HG03354 (cell line): ENCODE data around the gene TDRKH.

Experiments used
- ATAC-seq: cut with Tn5 transposase; IDR thresholded peaks from one replicate; pipeline ENCODE4 v1.9.1; 2021; ENCODE audit warnings: mild to moderate bottlenecking; ENCODE audit not compliant: unreplicated experiment, poor library complexity, severe bottlenecking

The TDRKH gene

GRCh38 chr1:151825751-151826660, 35.7 kb upstream of the TDRKH start:
- ATAC-seq = no peak

GRCh38 chr1:151825204-151825603, 34.9 kb upstream of the TDRKH start:
- no peak for ATAC-seq

- ATAC-seq = no peak
Observed at GRCh38 chr1:151823175-151823574, 32.9 kb upstream of the TDRKH start.

DNA sequence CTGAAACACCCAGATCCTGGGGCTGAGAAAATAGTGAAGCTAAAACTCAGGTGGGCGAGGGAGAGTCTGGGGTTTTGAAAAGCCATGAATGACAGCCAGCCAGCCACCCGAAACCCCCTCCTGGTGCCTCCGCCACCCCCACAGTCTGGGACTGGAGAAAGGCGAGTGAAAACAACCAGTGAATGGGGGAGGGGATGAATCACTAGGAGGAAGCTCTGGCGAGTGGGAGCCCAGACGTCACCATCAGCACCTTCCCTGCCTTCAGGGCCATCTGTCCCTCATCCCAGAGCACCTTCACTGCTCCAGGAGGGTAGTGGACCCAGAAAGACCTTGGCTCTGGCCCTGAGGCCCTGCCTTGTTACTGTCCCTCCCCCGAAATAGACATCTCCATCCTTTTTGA, 32.1 kb upstream of the TDRKH start:
- no peak for ATAC-seq

DNA sequence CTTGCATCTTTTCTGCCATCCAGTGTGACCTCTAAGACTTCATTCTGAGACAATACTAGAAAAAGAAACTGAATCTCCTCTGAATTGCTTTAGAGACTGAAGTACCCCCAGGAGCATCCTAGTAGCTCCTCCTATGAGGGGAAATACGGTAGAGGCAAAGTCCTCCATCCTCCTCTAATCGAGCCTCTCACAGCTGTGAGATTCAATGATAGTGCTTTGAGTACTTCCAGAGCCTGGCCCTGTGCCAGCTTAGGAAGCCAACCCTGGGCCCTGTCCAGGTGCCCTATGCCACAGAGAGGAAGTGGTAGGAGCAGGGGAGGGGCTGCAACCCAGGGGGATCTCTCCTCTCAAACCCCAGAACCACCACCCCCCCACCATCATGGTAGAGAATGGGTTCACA, 30.6 kb upstream of the TDRKH start:
- no peak for ATAC-seq

DNA sequence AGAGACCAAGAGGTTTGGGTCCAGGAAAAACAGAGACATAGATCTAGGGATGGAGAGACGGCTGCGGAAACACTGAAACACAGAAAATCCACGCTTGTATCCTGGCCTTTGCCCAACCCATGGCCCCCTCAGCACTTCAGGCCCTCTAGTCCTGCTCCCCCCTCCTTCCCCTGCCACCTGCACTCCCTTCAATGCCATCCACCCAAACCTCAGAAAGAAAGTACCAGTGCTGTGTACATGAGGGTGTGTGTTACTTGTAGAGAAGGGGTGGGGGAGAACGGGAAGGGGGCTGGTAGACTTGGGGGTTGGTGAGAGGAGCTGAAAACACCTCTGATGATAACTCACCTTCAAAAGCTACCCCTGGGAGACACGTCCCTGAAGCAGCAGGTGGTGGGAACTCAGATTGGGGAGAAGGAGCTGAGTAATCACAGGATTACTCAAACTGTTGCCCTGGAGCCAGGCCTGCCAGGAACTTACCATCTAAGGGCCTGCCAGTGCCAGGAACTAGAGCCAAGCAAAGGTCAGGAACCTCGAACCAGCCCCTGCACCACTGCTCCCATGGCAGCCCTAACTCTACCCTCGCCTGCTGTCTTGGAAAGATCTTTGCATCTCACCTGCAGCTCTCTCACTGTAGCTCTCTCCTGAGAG, 29.8 kb upstream of the TDRKH start:
- no peak for ATAC-seq

DNA sequence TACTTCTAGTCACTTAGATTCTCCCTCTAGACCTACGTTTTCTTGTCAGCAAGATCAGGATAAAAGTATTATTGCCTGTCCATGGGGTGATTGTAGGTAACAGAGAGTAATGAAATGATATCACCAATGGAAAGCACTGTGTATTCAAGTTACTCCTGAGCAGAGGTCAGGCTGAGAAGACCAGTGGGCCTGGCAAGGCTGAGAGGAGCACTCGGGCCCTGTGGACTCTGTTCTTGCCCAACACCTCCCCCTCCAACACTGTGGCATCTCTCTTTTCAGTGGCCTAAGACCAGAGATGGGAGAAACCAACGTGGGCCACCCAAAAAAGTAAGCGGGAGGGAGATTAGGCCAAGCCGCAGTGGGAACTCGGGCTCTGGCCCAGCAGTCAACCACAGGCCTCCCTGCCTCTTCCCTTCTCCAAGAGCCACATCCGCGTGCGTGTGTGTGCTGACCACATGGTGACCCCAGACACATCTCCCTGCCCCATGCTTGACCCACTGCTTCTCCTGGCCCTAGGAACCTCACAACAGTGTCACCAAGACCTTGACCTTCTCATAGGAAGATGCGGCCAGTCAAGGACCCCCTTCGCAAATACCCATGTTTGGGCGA, 29.0 kb upstream of the TDRKH start:
- ATAC-seq = no peak

DNA sequence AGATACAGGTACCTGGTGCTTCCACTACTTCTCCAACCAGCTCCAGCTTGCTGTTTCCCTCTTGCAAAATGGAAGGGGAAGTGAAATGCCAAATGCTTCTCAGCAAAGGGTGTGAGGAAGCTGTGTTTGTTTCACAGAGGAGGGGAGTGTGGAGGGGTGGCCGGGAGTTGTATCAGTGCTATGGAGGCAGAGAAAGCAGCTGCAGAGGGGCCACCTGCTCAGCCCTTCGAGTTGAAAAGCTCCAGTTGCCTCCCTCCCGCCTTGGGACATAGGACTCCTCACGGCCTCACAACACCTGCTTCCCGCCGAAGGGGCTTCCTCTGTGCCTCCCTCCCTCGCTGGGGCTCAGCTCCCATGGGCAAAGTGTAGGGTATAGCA, 27.0 kb upstream of the TDRKH start:
- no peak for ATAC-seq

- ATAC-seq = no peak
Observed at GRCh38 chr1:151816548-151817352, 26.4 kb upstream of the TDRKH start.

DNA sequence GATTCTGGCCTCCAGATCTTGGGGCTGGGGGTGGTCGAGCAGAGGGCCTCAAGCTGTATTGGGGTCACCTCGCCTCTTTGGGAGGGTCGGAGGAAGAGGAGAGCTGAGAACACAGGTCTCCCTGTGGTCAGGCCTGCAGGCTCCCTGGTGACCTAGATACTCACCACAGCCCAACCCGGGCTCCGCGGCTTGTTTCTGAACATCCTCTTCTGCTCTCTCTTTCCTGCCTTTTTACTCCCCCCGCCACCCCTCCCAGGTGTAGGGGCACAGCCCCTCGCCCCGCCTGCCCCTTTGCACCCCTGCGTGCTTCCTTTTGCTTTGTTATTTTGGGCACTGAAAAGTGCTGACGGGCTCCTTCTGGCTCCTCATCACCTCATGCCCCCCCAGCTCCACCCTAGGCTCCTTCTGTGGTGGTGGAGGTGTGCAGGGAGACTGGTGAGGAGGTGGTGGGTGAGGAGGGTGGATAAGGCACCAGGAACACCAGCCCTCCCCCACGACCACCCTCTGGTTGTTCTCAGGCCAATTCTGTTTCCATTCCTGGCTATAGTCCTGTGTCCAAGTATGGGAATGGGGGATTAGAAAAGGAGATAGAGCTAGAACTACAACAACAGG, 25.5 kb upstream of the TDRKH start:
- no peak for ATAC-seq

- ATAC-seq = no peak
Observed at GRCh38 chr1:151814971-151815545, 24.8 kb upstream of the TDRKH start.

DNA sequence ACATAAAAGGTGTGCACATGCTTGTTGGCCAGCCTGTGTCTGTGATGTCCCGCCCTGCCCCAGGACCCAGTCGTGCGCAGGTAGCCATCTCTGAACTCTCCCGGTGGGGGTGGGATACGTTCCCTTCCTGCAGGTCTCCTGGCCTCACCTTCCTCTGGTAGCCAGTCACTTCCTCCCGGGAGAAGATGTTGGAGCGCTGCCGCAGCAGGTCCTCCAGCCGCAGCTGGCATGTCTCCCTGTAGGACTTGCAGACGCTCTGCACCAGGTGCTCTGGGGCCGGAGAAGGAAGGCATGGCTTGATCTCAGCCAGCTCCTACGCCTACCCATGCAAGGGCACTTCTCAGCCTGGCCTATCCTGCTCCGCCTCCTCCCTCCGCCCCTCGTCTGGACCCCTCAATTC, 24.1 kb upstream of the TDRKH start:
- no peak for ATAC-seq

DNA sequence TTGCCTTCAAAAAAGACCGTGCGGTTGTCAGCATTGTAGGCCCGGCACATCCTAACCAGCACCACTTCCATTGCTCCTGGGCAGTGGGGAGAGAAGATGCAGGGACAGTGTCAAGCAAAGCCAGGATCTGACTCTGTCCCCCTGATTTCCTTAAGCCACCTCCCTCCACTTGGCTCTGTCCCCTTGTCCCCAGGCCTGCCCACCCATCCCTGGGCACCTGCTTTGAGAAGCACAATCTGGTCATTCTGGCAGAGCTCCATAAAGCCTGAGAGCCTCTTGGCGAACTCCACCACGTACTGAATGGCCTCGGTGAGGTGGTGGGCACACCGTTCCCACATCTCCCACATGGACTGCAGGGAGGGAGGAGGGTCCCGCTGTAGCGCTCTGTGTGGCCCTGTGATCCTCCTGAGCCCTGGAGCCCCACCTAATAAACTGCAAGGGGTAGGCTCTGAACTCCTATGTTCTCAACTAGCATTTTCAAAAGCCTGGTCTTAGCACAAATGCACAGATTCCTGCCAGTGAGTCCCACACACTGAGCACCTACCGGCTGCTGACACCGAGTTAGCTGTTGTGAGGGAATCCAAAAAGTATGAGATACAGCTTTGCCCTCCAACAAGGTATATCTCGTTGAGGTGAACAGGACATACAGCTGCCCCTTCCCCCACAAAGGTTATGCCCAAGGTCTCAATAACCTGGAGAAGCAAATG, 23.1 kb upstream of the TDRKH start:
- ATAC-seq = no peak

- ATAC-seq = no peak
Observed at GRCh38 chr1:151811181-151811580, 20.9 kb upstream of the TDRKH start.

DNA sequence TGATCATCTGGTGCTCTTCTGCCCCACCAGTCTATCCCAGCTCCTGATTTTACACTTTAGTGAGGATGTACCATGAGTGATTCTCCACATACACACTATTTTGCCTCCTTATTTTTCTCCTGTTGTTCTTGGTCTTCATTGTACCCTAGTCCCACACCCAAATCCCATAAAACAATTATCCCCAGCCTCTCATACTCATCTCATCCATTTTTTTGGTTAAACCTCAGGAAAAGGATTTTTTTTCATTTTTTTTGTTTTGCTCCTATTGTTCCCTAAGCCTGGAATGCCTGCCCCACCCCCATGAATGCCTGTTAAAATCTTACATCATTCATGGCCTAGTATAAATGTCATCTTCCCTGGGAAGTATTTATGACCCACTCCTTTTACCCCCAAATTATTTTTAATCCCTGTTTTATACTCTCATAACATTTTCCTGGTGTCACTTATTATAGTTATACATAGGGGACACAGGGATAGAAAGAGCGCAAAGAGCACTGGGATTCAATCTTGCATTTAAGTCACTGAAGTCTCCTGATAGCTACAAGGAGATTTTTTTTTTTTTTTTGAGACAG, 19.8 kb upstream of the TDRKH start:
- no peak for ATAC-seq

DNA sequence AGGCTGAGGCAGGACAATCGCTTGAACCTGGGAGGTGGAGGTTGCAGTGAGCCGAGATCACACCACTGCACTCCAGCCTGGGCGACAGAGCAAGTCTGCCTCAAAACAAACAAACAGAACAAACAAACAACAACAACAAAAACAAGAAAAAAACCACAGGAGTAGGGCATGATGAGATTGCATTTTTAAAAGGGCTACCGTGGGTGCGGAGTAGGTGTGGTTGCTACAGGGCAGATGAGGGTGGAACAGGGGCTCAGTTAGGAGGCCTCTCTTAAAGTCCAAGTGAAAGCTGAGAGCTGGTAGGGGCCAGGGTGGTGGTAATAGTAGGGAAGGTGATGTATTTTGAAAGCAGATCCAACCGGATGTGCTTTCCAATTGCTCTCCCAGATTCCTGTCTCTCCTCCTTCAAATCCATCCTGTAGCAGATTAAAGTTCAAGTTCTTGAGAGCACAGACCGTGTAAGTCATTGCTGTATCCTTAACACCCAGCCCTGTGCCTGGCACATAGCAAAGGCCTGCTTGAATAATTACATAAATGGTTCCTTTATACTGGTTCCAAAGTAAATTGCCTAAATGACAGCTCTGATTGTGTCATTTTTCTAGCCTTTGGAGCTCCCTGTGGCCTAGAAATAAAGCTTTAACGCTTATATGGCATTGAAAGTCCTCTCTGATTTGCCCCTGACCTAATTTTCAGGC, 19.1 kb upstream of the TDRKH start:
- ATAC-seq = no peak

DNA sequence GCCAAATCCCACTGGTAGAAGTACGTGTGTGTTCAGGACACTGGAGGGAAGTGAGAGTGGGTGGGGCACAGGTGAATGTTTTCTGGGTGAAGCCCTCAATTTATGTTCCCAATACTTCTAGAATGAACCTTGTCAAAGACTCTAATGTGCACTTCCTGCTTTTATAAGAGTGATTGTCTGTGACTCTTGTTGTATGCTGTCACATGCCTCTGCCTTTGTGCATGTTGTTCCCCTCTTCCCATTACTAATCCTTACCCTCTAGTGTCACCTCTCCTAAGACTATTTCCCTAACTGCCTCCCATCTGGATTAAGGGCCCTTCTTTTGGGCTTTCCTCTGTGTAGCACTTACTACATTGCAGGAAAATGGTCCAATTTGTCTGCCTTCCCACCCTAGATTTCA, 17.5 kb upstream of the TDRKH start:
- ATAC-seq = no peak

- ATAC-seq = no peak
Observed at GRCh38 chr1:151807131-151807530, 16.8 kb upstream of the TDRKH start.
